GM18502 (cell line): ENCODE results near the gene ARHGAP26.
"Not testable (repeated sequence)": the region's sequence is repeated elsewhere in the genome, so short reads cannot be mapped to it uniquely, and the experiment has no call there.

Experiments
- ATAC-seq: cut with Tn5 transposase; IDR thresholded peaks from one replicate; pipeline ENCODE4 v1.9.1; 2021; ENCODE audit warnings: mild to moderate bottlenecking; ENCODE audit not compliant: unreplicated experiment, poor library complexity

The ARHGAP26 gene

GRCh38 chr5:142945845-142946244 lies 175.7 kb downstream of the ARHGAP26 start:
- ATAC-seq: no peak

GRCh38 chr5:142946547-142947426 lies 176.6 kb downstream of the ARHGAP26 start:
- no peak for ATAC-seq

GRCh38 chr5:142947427-142947709 lies 177.2 kb downstream of the ARHGAP26 start:
- no peak for ATAC-seq

GRCh38 chr5:142952229-142952628 lies 182.1 kb downstream of the ARHGAP26 start:
- no peak for ATAC-seq

GRCh38 chr5:142952871-142953270 lies 182.7 kb downstream of the ARHGAP26 start:
- not testable (repeated sequence) for ATAC-seq

- no peak for ATAC-seq
These were observed 184.3 kb downstream of the ARHGAP26 start for GRCh38 chr5:142954455-142954854.

- ATAC-seq: no peak
These were observed 185.5 kb downstream of the ARHGAP26 start for GRCh38 chr5:142955628-142956027.

- no peak for ATAC-seq
These were observed 187.4 kb downstream of the ARHGAP26 start for GRCh38 chr5:142957528-142957927.

- ATAC-seq: no peak
These were observed 188.9 kb downstream of the ARHGAP26 start for GRCh38 chr5:142958944-142959682.

- peak; percentile 58 for ATAC-seq
These were observed 189.8 kb downstream of the ARHGAP26 start for GRCh38 chr5:142959683-142960657.

- no peak for ATAC-seq
These were observed 191.4 kb downstream of the ARHGAP26 start for GRCh38 chr5:142961440-142962173.

GRCh38 chr5:142962174-142962533 lies 192.0 kb downstream of the ARHGAP26 start:
- no peak for ATAC-seq

GRCh38 chr5:142965258-142966120 lies 195.3 kb downstream of the ARHGAP26 start:
- not testable (repeated sequence) for ATAC-seq

GRCh38 chr5:142966121-142966420 lies 195.9 kb downstream of the ARHGAP26 start:
- no peak for ATAC-seq

- no peak for ATAC-seq
These were observed 199.0 kb downstream of the ARHGAP26 start for GRCh38 chr5:142969186-142969585.

- ATAC-seq: no peak
These were observed 199.7 kb downstream of the ARHGAP26 start for GRCh38 chr5:142969624-142970439.

GRCh38 chr5:142970440-142971030 lies 200.4 kb downstream of the ARHGAP26 start:
- ATAC-seq: no peak
